Cardiac fibroblast (primary cell): ENCODE measurements around the gene SETD5.

Source experiments
- DNase-seq, 2 donors: peaks; one replicate each; pipeline versions ENCODE4 v3.0.0 to v3.0.0-alpha.2; 2010; ENCODE audit warnings: low read depth in 2 of 2
- H3K4me3 ChIP-seq, 2 donors: replicated peaks in 1 of 2; 1 replicate in 1 of 2; 2 replicates in 1 of 2; pipeline ENCODE4 v1.5.1; 2011; ENCODE audit warnings: low read depth in 2 of 2, low read length in 2 of 2, mild to moderate bottlenecking in 2 of 2, moderate library complexity in 1 of 2
- CTCF ChIP-seq: IDR thresholded peaks from one replicate; pipeline ENCODE4 v1.5.1; 2011; ENCODE audit warnings: low read depth, mild to moderate bottlenecking, low read length, inconsistent platforms

The SETD5 gene

DNA sequence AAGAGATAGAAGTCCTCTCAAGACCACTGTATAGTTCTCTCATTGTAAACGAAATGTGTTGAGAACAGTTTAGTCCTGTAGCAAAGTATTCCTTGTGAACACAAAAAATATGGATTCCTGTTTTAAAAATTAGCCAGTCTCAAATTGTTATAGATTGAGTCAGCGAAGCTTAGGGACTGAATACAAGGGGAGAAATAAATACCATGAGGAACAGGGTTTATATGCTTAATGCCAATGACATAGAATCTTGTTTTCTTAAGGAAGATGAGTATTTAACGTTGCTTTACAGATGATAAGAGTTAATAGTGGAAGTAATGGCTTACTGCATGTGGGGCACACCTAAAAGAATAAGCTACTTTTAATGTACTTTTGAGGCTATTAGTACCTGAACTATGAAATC is 37.9 kb downstream of the SETD5 start:
- no peak for DNase-seq
- no peak overlapping the region for H3K4me3 ChIP-seq
- TF ChIP-seq CTCF = no peak

- peak in 1 of 2 donors; percentile 27 for DNase-seq
- no peak for TF ChIP-seq CTCF
- H3K4me3 ChIP-seq = no peak overlapping the region
Measured at GRCh38 chr3:9439331-9439730, 41.9 kb downstream of the SETD5 start.

GRCh38 chr3:9441501-9442221 is 44.2 kb downstream of the SETD5 start:
- DNase-seq = no peak
- TF ChIP-seq CTCF = no peak
- H3K4me3 ChIP-seq = no peak overlapping the region

GRCh38 chr3:9448071-9448470 is 50.7 kb downstream of the SETD5 start:
- DNase-seq = no peak
- no peak for TF ChIP-seq CTCF

DNA sequence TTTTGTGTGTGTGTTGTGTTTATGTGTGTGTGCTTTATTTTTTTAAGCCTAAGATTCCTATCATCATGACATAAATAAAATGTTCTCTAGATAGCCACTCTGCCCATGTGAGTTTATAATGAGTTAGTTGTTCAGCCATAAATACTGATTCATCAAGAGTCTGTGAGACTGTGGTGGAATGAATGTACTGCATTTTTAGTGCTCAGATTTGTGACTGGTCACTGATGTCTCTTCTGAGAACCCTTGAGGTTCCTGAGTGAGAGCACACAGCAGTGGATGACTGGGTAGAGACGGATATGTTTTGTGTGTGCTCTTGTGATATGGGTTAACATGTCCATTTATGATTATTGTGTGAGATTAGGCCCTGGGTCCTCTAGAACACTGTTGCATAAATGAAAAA is 51.2 kb downstream of the SETD5 start:
- H3K4me3 ChIP-seq = no peak overlapping the region
- peak in 1 of 2 donors; percentile 23 for DNase-seq
- TF ChIP-seq CTCF = no peak

More at GRCh38 chr3:9448071-9448470, 50.7 kb downstream of the SETD5 start:
- H3K4me3 ChIP-seq = no peak overlapping the region

DNA sequence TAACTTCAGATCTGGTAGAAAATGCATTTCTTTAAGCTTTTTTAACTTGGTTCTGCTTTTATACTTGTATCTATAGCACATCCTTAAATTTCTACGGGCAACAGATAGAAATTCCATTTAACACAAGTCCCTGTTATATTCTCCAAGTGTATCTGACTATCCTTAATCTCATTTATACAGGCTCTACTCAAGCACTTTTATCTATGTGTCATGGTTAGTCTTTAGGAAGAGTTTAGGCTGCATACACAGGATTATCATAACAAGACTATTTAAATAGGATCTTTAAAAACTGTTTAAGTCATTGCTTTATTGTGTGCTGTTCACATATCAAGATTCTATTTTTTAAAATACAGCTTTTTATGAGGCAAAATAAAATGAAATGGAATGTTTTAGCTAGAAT is 52.7 kb downstream of the SETD5 start:
- no peak for TF ChIP-seq CTCF
- no peak for DNase-seq
- H3K4me3 ChIP-seq = no peak overlapping the region

DNA sequence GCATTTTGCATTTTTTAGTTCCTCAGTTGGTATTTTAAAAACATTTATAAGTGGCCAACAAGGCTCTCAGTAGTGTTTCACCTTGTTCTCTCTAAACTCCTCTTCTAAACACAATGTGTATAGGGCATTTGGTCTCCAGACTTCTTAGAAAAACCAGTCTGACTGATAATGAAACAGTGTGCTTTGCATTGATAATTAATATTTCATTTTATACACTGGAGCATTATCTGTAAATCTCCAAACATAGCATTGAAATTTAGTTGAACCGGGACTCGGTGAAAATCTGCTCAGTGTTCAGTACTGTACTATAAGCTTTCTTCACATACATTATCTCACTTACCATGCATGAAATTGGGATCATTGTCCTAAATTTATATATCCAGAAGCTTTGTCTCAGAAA is 53.6 kb downstream of the SETD5 start:
- H3K4me3 ChIP-seq = no peak overlapping the region
- no peak for TF ChIP-seq CTCF
- no peak for DNase-seq
